ENCODE measurements around the gene MARK4.

Gene MARK4

DNA sequence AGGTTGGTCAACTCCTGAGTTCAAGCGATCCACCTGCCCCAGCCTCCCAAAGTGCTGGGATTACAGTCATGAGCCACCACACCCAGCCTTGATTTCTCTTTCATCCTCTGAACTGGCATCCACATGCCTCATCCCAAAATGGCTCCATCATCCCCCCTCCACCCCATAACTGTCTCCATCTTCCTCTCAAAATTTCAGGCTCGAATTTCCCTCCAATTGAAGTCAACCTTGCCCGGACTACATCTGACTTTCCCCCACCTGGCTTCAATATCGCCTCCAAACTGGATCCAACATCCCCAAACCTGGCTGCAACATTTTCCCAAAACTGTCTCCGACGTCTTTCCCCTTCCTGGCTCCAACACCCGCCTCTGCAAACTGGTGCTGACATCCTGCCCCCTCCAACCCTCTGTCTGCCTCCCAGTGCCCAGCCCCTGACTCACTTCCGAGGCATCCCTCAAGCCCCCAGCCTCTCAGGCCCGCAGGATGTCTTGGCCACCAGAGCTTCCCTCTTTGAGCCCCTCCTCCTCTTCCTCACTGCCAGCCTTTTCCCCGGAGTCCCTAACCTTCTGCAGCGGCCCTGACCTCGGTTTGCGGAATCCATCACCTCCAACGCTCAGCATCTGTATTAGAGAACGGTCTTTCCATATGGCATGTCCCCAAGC is 6.8 kb upstream of the MARK4 start:
- no peak for TF ChIP-seq YY1 (IDR thresholded peaks at IDR 0.05; ENCODE audit: insufficient read depth, insufficient read length)
- TF ChIP-seq ZNF274 (IDR thresholded peaks at IDR 0.05; ENCODE audit: low read depth, low read length): no peak
- no peak for TF ChIP-seq SUZ12 (IDR thresholded peaks at IDR 0.05; ENCODE audit: extremely low read depth, insufficient read depth, insufficient read length)
- no peaks in the 10 kb centered on the region for H3K36me3 ChIP-seq (ENCODE audit: insufficient read depth, insufficient read length, low read length)
- peaks cover 9% of the 10 kb centered on the region for H3K4me1 ChIP-seq (ENCODE audit: insufficient read depth, insufficient read length)
- H3K4me3 ChIP-seq (ENCODE audit: insufficient read length, low read depth): no peak overlapping the region
- H3K9me3 ChIP-seq (ENCODE audit: insufficient read depth, low read length): no peaks in the 10 kb centered on the region
- no peak overlapping the region for H3K9ac ChIP-seq (ENCODE audit: insufficient read length, low read depth)
- peaks cover 3% of the 10 kb centered on the region for H3K27me3 ChIP-seq (ENCODE audit: insufficient read depth, insufficient read length)
- no peak for DNase-seq (ENCODE audit: low read depth, low spot score)

DNA sequence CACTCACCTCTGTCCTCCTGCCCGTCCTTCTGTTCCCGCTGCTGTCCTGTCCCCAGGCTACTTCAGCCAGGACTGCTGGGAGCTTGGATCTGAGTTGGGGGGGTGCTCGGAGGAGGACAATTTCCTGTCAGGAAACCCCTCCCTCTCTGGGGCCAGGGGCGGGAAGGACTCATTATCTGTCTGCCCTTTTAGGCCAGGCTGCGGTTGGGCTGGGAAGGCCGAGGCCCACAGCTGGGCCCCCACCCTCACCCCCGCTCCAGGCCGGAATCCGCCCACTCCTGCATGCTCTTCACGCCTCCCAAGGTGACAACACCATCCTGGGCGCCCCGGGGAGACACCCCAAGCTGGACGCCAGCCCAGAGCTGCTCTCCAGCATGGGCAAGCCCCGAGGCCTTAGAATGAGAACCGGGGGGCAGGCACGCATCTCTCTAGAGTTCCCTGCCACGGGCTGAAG is 5.7 kb upstream of the MARK4 start, which contains the start of gene EXOC3L2:
Gene EXOC3L2 (minus strand): TSS at position 74 of the 454 bp plus-strand sequence. CDS start 6,362 bp downstream, outside the sequence.
- H3K36me3 ChIP-seq (ENCODE audit: insufficient read depth, insufficient read length, low read length): no peaks in the 10 kb centered on the region
- DNase-seq (ENCODE audit: low read depth, low spot score): no peak
- H3K4me3 ChIP-seq (ENCODE audit: insufficient read length, low read depth): no peak within 1 kb of the TSS
- peak within 1 kb of the TSS; percentile 4 for H3K9ac ChIP-seq (ENCODE audit: insufficient read length, low read depth)
- peaks cover 10% of the 10 kb centered on the region for H3K27me3 ChIP-seq (ENCODE audit: insufficient read depth, insufficient read length)
- TF ChIP-seq YY1 (IDR thresholded peaks at IDR 0.05; ENCODE audit: insufficient read depth, insufficient read length) (no peak), SUZ12 (IDR thresholded peaks at IDR 0.05; ENCODE audit: extremely low read depth, insufficient read depth, insufficient read length) (no peak), ZNF274 (IDR thresholded peaks at IDR 0.05; ENCODE audit: low read depth, low read length) (no peak)
- no peaks in the 10 kb centered on the region for H3K9me3 ChIP-seq (ENCODE audit: insufficient read depth, low read length)
- peaks cover 12% of the 10 kb centered on the region for H3K4me1 ChIP-seq (ENCODE audit: insufficient read depth, insufficient read length)

DNA sequence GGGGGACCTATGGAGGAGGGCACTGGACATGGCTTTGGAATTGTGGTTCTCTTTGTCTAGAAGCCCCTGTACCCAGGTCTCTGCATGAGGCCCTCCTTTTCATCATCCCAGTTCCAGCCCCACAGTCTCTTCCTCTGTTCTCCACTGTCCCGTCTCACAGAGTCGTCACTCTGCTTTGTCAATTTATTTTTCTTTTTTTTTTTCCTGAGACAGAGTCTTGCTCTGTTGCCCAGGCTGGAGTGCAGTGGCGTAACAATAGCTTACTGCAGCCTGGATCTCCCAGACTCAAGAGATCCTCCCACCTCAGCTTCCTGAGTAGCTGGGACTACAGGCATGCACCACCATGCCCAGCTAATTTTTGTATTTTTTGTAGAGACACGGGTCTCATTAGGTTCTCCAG is 5.2 kb upstream of the MARK4 start:
- Histone ChIP-seq H3K9me3 (ENCODE audit: insufficient read depth, low read length) (no peaks in the 10 kb centered on the region), H3K27me3 (ENCODE audit: insufficient read depth, insufficient read length) (peaks cover 10% of the 10 kb centered on the region), H3K36me3 (ENCODE audit: insufficient read depth, insufficient read length, low read length) (no peaks in the 10 kb centered on the region), H3K4me3 (ENCODE audit: insufficient read length, low read depth) (no peak overlapping the region), H3K9ac (ENCODE audit: insufficient read length, low read depth) (no peak overlapping the region), H3K4me1 (ENCODE audit: insufficient read depth, insufficient read length) (peaks cover 13% of the 10 kb centered on the region)
- TF ChIP-seq SUZ12 (IDR thresholded peaks at IDR 0.05; ENCODE audit: extremely low read depth, insufficient read depth, insufficient read length) (no peak), ZNF274 (IDR thresholded peaks at IDR 0.05; ENCODE audit: low read depth, low read length) (no peak), YY1 (IDR thresholded peaks at IDR 0.05; ENCODE audit: insufficient read depth, insufficient read length) (no peak)
- no peak for DNase-seq (ENCODE audit: low read depth, low spot score)

DNA sequence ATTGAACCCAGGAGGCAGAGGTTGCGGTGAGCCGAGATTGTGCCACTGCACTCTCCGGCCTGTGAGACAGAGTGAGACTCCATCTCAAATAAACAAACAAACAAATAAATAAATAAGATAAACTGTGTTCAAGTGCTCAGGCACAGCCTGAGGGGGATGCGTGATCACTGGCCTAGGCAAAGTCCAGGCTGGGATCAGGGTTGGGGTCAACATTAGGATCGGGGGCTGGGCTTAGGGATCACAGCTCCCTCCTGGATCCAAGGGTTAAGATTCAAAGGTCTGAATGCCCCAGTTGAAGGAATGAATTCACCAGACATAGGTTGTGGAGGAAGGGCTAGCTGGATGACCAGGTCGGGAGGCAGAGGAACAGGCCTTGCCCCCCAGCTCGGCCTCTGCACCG is 3.9 kb upstream of the MARK4 start:
- Histone ChIP-seq H3K4me3 (ENCODE audit: insufficient read length, low read depth) (no peak overlapping the region), H3K27me3 (ENCODE audit: insufficient read depth, insufficient read length) (peaks cover 10% of the 10 kb centered on the region), H3K36me3 (ENCODE audit: insufficient read depth, insufficient read length, low read length) (no peaks in the 10 kb centered on the region), H3K9me3 (ENCODE audit: insufficient read depth, low read length) (no peaks in the 10 kb centered on the region), H3K4me1 (ENCODE audit: insufficient read depth, insufficient read length) (peaks cover 13% of the 10 kb centered on the region), H3K9ac (ENCODE audit: insufficient read length, low read depth) (no peak overlapping the region)
- no peak for DNase-seq (ENCODE audit: low read depth, low spot score)
- TF ChIP-seq SUZ12 (IDR thresholded peaks at IDR 0.05; ENCODE audit: extremely low read depth, insufficient read depth, insufficient read length): no peak
- TF ChIP-seq ZNF274 (IDR thresholded peaks at IDR 0.05; ENCODE audit: low read depth, low read length): no peak
- no peak for TF ChIP-seq YY1 (IDR thresholded peaks at IDR 0.05; ENCODE audit: insufficient read depth, insufficient read length)

DNA sequence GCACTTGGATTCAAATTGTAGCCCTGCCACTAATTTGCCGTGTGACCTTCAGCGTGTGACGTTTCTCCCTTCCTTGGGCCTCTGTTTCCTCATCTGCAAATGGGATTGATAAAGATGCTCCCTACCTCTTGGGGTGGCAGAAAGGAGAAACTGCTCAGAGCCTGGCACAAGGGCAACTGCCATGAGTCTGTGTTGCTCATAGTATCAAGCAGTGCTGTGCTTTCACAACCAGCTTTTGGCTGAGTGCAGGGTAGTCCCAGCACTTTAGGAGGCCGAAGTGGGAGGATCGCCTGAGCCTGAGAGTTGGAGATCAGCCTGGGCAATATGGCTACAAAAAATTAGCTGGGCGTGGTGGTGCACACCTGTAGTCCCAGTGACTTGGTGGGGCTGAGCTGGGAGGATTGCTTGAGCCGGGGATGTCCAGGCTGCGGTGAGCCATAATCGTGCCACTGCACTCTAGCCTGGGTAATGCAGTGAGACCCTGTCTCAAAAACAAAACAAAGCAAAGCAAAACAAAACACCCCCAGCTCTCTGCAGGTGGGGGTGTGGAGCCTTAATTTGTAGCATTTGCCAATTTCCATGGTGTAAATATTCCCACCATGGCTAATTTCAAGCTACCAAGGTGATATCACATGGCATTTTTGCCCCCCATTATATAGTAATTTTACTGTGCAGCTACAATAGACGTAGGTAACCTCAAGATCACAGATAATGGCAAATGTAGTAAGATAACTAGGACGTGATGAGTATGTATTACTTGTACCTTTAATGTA is 1.6 kb upstream of the MARK4 start:
- H3K4me3 ChIP-seq (ENCODE audit: insufficient read length, low read depth): no peak overlapping the region
- no peaks in the 10 kb centered on the region for H3K9me3 ChIP-seq (ENCODE audit: insufficient read depth, low read length)
- H3K4me1 ChIP-seq (ENCODE audit: insufficient read depth, insufficient read length): peaks cover 19% of the 10 kb centered on the region
- TF ChIP-seq YY1 (IDR thresholded peaks at IDR 0.05; ENCODE audit: insufficient read depth, insufficient read length): no peak
- TF ChIP-seq SUZ12 (IDR thresholded peaks at IDR 0.05; ENCODE audit: extremely low read depth, insufficient read depth, insufficient read length): no peak
- TF ChIP-seq ZNF274 (IDR thresholded peaks at IDR 0.05; ENCODE audit: low read depth, low read length): no peak
- H3K27me3 ChIP-seq (ENCODE audit: insufficient read depth, insufficient read length): peaks cover 10% of the 10 kb centered on the region
- DNase-seq (ENCODE audit: low read depth, low spot score): no peak
- H3K9ac ChIP-seq (ENCODE audit: insufficient read length, low read depth): no peak overlapping the region
- peaks cover 10% of the 10 kb centered on the region for H3K36me3 ChIP-seq (ENCODE audit: insufficient read depth, insufficient read length, low read length)

DNA sequence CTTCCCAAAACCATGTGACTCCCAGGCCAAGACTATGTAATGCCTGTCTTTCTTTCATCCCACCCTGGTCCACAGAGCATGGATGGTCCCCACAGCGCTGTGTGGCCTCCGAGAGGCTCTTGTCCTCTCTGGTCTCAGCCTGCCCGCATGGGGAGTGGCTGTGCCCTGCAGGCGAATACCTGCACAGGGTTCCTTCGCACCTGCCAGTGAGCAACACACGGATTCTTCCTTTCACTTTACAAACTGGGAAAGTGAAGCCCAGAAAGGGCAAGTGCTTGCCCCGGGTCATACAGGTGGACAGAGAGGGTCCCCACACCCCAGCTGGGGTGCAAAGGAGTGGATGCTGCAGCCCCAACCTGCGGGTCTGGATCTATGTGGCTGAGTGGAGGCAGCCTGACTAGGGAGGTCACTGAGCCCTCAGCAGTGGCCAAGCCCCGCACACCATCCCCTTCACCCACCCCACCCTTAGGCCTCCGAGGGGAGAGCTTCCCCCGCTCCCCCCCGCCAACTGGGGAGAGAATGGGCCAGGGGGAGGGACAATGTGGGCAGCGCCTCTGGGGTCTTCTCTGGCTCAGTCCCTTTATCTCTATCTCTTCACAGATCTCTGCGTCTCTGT is 747 bp upstream of the MARK4 start:
- DNase-seq (ENCODE audit: low read depth, low spot score): no peak
- Histone ChIP-seq H3K4me3 (ENCODE audit: insufficient read length, low read depth) (peak overlapping the region; percentile 57), H3K9ac (ENCODE audit: insufficient read length, low read depth) (peak overlapping the region; percentile 64), H3K4me1 (ENCODE audit: insufficient read depth, insufficient read length) (peaks cover 21% of the 10 kb centered on the region), H3K9me3 (ENCODE audit: insufficient read depth, low read length) (no peaks in the 10 kb centered on the region), H3K36me3 (ENCODE audit: insufficient read depth, insufficient read length, low read length) (peaks cover 13% of the 10 kb centered on the region), H3K27me3 (ENCODE audit: insufficient read depth, insufficient read length) (peaks cover 10% of the 10 kb centered on the region)
- TF ChIP-seq YY1 (IDR thresholded peaks at IDR 0.05; ENCODE audit: insufficient read depth, insufficient read length) (no peak), ZNF274 (IDR thresholded peaks at IDR 0.05; ENCODE audit: low read depth, low read length) (no peak), SUZ12 (IDR thresholded peaks at IDR 0.05; ENCODE audit: extremely low read depth, insufficient read depth, insufficient read length) (no peak)

All from NT2/D1 (cell line).